ENCODE measurements around the gene NAA10.

- TF ChIP-seq POLR2AphosphoS5 (IDR thresholded peaks at IDR 0.05) (no peak), CTCF (IDR thresholded peaks at IDR 0.05; ENCODE audit: poor library complexity, severe bottlenecking) (no peak), EP300 (conservative IDR thresholded peaks at IDR 0.05; ENCODE audit: poor library complexity, severe bottlenecking) (no peak), EZH2 (IDR thresholded peaks at IDR 0.05; ENCODE audit: borderline replicate concordance, insufficient read depth, low read length, poor library complexity, severe bottlenecking) (no peak), REST (IDR thresholded peaks at IDR 0.05; ENCODE audit: borderline replicate concordance) (no peak), TAF1 (IDR thresholded peaks at IDR 0.05; ENCODE audit: low read depth) (no peak), RAD21 (conservative IDR thresholded peaks at IDR 0.05) (no peak), SMC3 (conservative IDR thresholded peaks at IDR 0.05; ENCODE audit: poor library complexity) (no peak), MXI1 (conservative IDR thresholded peaks at IDR 0.05; ENCODE audit: poor library complexity, severe bottlenecking) (no peak)
These were observed 4.7 kb upstream of the NAA10 start for GRCh38 chrX:153939573-153939972.
